A673 (cell line): Measurements from ENCODE around the gene LRBA. TPM values are rescaled to one million over a fixed set of nuclear protein-coding genes. Genes with fewer than 3 reads are reported as not detected.

Experiments
- BruUV-seq: library from RNA; stranded (reverse); fragments of 400-500 nt; replicated peaks from 2 replicates; lab custom pipeline; 2021; lab: Mats Ljungman, UMichigan
- CTCF ChIA-PET: fragments of 300-600 bp; sonication (Branson Sonifier 250); formaldehyde crosslinking; loops from one replicate; lab custom pipeline; 2022; ENCODE audit warnings: antibody characterized with exemption; lab: Charles Lee
- POLR2A ChIA-PET: fragments of 300-600 bp; sonication (Branson Sonifier 250); formaldehyde crosslinking; loops from one replicate; lab custom pipeline; 2022; ENCODE audit warnings: antibody characterized with exemption; ENCODE audit not compliant: low non-redundant PET; lab: Charles Lee
- DNase-seq: peaks from one replicate; pipeline ENCODE4 v3.0.0-alpha.2; 2015; ENCODE audit warnings: low spot score
- H3K27ac ChIP-seq: fragments of 200-600 bp; sonication (generic); 2 replicates; pipeline ENCODE4 v1.5.1; 2016; ENCODE audit warnings: mixed run types, low read depth, mild to moderate bottlenecking, mixed read lengths, antibody characterized with exemption, low read length; ENCODE audit not compliant: poor library complexity, severe bottlenecking
- H3K27me3 ChIP-seq: fragments of 200-600 bp; sonication (generic); replicated peaks from 2 replicates; pipeline ENCODE4 v1.6.1; 2017; ENCODE audit warnings: mixed run types, low read depth, mild to moderate bottlenecking, mixed read lengths, antibody characterized with exemption, low read length; ENCODE audit not compliant: insufficient read depth, poor library complexity
- H3K36me3 ChIP-seq: fragments of 200-600 bp; sonication (generic); 2 replicates; pipeline ENCODE4 v1.6.1; 2016; ENCODE audit warnings: mixed run types, mild to moderate bottlenecking, mixed read lengths, antibody characterized with exemption, low read length; ENCODE audit not compliant: insufficient read depth, poor library complexity, severe bottlenecking
- H3K4me1 ChIP-seq: fragments of 200-600 bp; sonication (generic); 2 replicates; pipeline ENCODE4 v1.6.1; 2017; ENCODE audit warnings: mixed run types, mild to moderate bottlenecking, mixed read lengths, antibody characterized with exemption, low read length; ENCODE audit not compliant: insufficient read depth, poor library complexity, severe bottlenecking
- H3K4me3 ChIP-seq: fragments of 200-600 bp; sonication (generic); 2 replicates; pipeline ENCODE4 v1.5.1; 2016; ENCODE audit warnings: low read depth, mixed run types, mild to moderate bottlenecking, mixed read lengths, low read length; ENCODE audit not compliant: poor library complexity, severe bottlenecking
- H3K9me3 ChIP-seq: fragments of 200-600 bp; sonication (generic); 2 replicates; pipeline ENCODE4 v1.6.1; 2016; ENCODE audit warnings: mixed run types, low read depth, mild to moderate bottlenecking, mixed read lengths, antibody characterized with exemption, low read length; ENCODE audit not compliant: poor library complexity, severe bottlenecking
- EZH2 ChIP-seq: fragments of 200-600 bp; sonication (generic); IDR thresholded peaks from 2 replicates; pipeline ENCODE4 v1.6.1; 2017; ENCODE audit warnings: borderline replicate concordance, low read depth, mild to moderate bottlenecking, mixed read lengths, antibody characterized with exemption, low read length; ENCODE audit not compliant: poor library complexity, severe bottlenecking
- intact Hi-C: fragments of 100-400 bp; cut with micrococcal nuclease; formaldehyde crosslinking; loops from one replicate; pipeline ENCODE4 v1.10.0; 2022; ENCODE audit not compliant: unreplicated experiment
- total RNA-seq: library from RNA; stranded (reverse); gene quantifications from 2 replicates; pipeline ENCODE4 v1.2.3, GENCODE V29; 2021
- TF ChIP-seq, protein P1 (sequence below): fragments of 300-800, 200-600 bp; sonication (generic); conservative IDR thresholded peaks from 2 replicates; pipeline ENCODE4 v1.5.1; 2017; ENCODE audit warnings: low read depth, mild to moderate bottlenecking, antibody characterized with exemption, low read length, moderate library complexity, mixed read lengths

The LRBA gene
- total RNA-seq, 1 experiment from 2014 or later = 35.7 TPM

GRCh38 chr4:150418757-150419410 lies 596.2 kb downstream of the LRBA start:
- Histone ChIP-seq H3K4me1 (no peaks in the 10 kb centered on the region), H3K4me3 (no peak overlapping the region), H3K27ac (no peak overlapping the region), H3K36me3 (no peaks in the 10 kb centered on the region), H3K27me3 (no peaks in the 10 kb centered on the region), H3K9me3 (no peaks in the 10 kb centered on the region)
- POLR2A ChIA-PET = no interaction called here
- DNase-seq = no peak
- intact Hi-C loops = no loop called here
- BruUV-seq = no TSS peak
- TF ChIP-seq EZH2 = no peak
- TF ChIP-seq, protein P1, sequence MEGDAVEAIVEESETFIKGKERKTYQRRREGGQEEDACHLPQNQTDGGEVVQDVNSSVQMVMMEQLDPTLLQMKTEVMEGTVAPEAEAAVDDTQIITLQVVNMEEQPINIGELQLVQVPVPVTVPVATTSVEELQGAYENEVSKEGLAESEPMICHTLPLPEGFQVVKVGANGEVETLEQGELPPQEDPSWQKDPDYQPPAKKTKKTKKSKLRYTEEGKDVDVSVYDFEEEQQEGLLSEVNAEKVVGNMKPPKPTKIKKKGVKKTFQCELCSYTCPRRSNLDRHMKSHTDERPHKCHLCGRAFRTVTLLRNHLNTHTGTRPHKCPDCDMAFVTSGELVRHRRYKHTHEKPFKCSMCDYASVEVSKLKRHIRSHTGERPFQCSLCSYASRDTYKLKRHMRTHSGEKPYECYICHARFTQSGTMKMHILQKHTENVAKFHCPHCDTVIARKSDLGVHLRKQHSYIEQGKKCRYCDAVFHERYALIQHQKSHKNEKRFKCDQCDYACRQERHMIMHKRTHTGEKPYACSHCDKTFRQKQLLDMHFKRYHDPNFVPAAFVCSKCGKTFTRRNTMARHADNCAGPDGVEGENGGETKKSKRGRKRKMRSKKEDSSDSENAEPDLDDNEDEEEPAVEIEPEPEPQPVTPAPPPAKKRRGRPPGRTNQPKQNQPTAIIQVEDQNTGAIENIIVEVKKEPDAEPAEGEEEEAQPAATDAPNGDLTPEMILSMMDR = no peak
- CTCF ChIA-PET = no interaction called here

DNA sequence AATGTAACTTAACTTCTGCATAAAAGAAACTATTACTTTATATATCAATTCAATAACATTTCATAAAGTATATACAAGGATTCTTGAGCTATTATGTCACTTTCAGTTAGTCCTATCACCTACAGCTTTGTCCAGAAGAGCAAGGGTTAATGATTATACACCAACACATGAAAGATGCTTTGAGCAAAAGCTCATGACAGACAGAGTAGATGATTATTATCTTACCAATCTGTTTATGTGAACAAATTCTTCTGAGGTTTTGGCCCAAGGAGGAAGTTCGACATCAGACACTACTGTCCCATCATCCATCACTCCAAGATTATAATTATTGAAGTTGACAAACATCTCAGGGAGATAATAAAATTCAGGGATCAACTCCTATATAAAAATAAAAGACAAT lies 599.9 kb downstream of the LRBA start:
- Histone ChIP-seq H3K27me3 (no peaks in the 10 kb centered on the region), H3K4me1 (no peaks in the 10 kb centered on the region), H3K36me3 (no peaks in the 10 kb centered on the region), H3K9me3 (no peaks in the 10 kb centered on the region), H3K27ac (no peak overlapping the region), H3K4me3 (no peak overlapping the region)
- TF ChIP-seq, protein P1 = no peak
- TF ChIP-seq EZH2 = no peak
- intact Hi-C loops = no loop called here
- POLR2A ChIA-PET = no interaction called here
- CTCF ChIA-PET = no interaction called here
- DNase-seq = no peak
- BruUV-seq = no TSS peak

- Histone ChIP-seq H3K36me3 (no peaks in the 10 kb centered on the region), H3K4me3 (no peak overlapping the region), H3K27me3 (no peaks in the 10 kb centered on the region), H3K9me3 (no peaks in the 10 kb centered on the region), H3K27ac (no peak overlapping the region), H3K4me1 (no peaks in the 10 kb centered on the region)
- BruUV-seq = no TSS peak
- ChIA-PET CTCF (no interaction called here), POLR2A (no interaction called here)
- intact Hi-C loops = no loop called here
- TF ChIP-seq EZH2 = no peak
- TF ChIP-seq, protein P1 = no peak
- DNase-seq = no peak
Measured at GRCh38 chr4:150411520-150411919, 603.6 kb downstream of the LRBA start.
